Astrocyte of the hippocampus (primary cell): ENCODE results near the gene TMEM35B.
"Not testable (repeated sequence)": the region's sequence is repeated elsewhere in the genome, so short reads cannot be mapped to it uniquely, and the experiment has no call there.

Source experiments
- DNase-seq: peaks from one replicate; pipeline ENCODE4 v3.0.0; 2011; ENCODE audit warnings: low read depth, low spot score

TMEM35B gene

DNA sequence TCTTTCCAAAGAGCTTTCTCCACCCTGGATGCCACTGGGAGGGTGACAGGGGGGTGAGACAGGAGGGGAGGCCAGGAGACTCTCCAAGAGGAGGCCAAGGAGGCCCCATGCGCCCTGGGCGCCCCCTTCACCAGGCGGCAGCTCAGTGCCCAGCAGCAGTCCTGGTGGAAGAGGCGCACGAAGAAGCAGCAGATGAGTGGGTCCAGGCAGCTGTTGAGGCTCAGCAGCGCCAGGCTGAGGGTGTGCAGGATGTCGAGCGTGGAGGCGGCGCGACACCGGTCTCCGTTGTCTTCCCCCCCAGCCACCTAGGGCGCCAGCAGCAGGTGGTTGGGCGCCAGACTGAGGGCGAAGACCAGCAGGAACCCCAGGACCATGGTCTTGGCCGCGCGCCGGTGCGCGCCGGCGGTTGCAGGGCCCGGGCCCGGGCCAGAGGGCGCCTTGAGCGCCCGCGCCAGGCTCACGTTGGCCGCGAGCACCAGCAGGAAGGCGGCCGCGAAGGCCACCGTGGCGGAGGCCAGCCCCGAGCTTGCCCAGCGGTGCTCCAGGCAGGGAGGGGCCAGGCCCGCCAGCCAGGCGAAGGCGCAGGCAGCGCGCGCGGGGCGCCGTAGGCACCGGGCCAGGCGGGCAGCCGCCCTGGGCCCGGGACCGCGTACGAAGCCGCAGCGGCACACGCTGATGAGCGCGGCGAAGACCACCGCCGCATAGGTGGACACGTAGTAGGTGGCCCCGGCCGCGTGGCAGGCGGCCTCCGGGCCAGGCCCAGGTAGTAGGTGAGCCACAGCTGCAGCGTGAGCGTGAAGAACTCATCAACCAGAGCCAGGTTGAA lies 8.6 kb downstream of the TMEM35B start:
- DNase-seq, result no peak

DNA sequence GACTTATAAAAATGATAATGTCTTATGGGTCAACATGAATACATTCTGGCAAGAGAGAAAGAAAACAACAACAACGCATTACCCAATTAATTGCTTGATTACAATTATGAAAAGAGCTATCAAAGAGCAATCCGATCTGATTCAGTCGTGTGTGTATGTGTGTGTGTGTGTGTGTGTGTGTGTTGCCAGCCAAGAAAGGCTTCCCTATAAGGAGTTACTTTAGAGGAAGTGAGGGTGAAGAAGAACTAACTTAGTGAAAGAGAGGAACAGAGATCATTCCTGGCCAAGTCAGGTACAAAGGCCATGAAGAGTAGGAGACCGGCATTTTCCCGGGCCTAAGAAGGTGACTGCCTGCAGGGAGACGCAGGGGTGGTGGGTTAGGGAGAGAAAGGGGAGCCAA lies 9.4 kb downstream of the TMEM35B start:
- no peak for DNase-seq

DNA sequence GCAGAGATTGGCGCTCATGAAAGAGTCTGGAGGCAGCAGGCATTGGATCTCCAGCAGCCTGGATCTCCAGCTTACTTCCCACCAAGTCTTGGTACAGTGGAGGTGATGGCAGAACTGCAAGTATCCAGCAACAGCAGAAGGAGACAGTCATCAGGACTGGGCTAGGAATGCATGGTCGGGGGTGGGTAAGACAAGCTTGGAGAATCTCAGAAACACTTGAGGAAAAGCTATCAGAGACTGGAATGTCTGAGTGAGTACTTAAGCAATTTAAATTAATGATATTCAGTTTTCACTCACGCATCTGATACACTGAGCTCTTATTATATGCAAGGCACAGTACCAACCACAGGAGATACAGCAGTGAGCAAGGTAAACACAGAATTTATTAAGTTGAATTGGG lies 9.8 kb downstream of the TMEM35B start:
- DNase-seq, result peak; percentile 55

DNA sequence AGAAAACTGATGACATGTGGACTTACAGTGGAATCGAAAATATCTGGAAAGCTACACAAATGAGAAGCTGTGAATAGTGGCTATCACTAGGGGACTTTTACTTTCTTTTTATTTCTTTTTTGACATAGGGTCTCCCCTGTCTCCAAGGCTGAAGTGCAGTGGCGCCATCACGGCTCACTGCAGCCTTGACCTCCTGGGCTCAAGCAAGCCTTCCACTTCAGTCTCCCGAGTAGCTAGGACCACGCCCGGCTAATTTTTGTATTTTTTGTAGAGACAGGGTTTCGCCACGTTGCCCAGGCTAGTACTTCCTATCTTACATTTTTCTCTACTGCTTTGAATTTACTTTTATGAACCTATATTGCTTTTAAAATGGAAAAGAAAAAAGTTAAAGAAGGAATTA lies 10.5 kb downstream of the TMEM35B start:
- DNase-seq, result no peak

DNA sequence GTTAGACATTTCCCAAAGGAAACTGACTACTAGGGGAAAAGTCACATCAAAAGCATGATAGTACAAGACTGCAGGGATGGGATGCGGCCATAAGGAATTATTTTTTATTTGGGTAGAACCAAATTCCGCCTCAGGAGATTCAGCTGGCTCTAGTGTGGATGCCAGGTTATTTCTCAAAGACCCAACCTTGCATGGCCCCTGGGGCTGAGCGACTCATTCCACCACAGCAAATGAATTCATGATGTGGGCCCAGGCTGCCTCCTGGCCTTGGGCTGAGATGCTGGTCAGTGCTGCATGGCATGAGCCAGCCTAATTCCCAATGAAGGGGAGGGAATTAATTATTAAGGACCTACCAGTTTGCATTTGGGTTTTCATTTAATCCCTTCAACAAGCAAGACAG lies 11.8 kb downstream of the TMEM35B start:
- DNase-seq, result no peak

DNA sequence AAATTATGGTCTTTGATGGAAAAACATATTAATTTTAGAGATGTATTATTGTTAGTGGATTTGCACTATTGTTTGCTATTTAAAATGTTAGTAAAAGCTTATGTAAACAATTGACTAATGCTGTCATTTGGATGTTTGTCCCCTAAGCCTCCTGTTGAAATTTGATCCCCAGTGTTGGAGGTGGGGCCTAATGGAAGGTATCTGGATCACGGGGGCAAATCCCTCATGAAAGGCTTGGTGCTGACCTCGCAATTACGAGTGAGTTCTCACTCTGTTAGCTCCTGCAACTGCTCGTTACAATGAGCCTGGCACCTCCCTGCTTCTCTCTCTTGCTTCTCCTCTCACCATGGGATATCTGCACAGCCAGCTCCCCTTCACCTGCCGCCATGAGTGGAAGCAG lies 14.3 kb downstream of the TMEM35B start:
- DNase-seq, result no peak

DNA sequence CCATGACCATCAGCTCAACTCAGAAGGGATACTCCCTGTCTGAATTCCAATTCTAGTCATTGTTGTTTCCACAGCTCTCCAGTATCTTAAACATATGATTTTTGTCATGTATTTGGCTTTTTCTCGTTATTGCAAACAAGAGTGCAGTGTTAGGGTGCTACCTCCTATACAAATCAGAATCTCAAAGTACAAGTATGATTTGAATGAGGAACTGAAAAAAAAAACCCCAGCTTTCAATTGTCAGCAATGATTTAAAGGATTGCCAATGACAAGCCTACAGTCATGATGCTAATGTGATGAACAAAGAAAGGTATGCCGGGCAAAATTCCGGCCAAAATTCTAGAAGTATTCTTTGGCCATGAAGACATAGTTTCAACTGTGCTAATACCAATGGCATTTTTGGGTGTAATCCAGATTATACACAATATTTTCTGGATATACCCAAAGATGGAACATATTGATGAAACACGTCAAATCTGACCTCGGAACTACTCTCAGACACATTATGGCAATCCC lies 14.9 kb downstream of the TMEM35B start:
- peak; percentile 35 for DNase-seq

DNA sequence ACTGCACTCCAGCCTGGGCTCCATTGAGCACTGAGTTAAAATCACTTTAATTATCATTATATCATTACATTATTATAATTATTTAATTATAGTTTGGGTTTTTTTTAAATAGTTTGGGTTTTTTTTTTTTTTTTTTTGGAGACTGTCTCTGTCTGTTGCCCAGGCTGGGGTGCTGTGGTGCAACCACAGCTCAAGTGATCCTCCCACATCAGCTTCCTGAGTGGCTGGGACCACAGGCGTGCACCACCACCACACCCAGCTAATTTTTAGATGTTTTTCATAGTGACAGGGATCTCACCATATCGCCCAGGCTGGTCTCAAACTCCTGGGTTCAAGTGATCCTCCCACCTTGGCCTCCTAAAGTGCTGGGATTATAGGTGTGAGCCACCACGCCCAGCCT lies 16.9 kb downstream of the TMEM35B start:
- DNase-seq, result not testable (repeated sequence)

DNA sequence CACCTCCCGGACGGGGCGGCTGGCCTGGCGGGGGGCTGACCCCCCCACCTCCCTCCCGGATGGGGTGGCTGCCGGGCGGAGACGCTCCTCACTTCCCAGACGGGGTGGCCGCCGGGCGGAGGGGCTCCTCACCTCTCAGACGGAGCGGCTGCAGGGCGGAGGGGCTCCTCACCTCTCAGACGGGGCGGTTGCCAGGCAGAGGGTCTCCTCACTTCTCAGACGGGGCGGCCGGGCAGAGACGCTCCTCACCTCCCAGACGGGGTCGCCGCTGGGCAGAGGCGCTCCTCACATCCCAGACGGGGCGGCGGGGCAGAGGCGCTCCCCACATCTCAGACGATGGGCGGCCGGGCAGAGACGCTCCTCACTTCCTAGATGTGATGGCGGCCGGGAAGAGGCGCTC lies 17.5 kb downstream of the TMEM35B start:
- DNase-seq, result not testable (repeated sequence)

DNA sequence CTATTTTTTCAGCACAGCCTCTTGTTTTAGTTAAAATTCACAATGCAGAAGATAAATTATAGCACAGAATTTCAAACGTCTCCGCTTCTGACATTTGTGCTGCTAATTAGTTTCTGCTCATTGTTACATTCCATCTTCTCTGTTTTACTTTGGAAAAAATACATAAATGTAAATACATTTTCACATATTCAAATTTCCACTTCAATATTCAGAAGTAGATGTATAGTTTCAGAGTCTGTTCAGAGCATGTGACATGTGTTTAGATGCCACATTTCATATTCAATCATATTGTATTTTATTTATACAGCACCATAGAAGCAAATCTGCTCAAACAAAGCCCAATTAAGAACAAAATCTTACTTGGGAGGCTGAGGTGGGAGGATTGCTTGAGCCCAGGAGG lies 19.6 kb downstream of the TMEM35B start:
- DNase-seq, result no peak

DNA sequence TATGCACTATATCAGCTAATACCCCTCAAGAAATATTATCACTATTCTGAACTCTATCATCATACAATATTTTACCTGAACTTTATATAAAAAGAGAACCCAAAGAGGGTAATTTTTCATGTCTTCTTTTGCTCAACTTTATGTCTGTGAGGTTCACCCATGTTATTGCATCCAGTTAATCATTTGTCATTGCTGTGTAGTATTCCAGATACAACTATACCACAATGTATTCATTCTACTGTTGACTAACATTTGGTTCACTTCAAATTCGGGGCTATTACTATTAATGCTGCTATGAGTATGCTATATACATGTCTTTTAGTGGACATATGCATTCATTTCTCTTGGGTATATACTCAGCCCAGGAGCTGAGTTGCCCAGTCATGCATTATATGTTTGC lies 34.7 kb downstream of the TMEM35B start:
- DNase-seq, result no peak

DNA sequence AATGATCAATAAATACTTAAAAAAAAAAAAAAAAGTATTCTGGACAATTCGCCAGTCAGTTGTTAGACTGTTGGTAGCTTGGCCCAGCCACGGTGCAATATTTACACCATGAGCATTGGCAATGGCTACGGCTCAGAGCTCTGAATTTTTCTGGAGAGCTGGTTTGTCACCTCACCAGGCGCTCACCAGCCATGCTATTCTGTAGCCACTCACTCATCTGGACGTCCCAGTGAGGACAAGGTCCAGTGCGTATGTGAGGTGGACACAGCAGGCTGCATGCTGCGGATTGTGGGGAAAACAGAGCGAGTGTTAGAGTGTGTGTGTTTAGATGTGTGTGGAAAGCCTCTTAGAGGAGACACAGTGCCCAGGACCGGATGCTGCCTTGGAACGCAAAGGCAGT lies 36.4 kb downstream of the TMEM35B start:
- not testable (repeated sequence) for DNase-seq

DNA sequence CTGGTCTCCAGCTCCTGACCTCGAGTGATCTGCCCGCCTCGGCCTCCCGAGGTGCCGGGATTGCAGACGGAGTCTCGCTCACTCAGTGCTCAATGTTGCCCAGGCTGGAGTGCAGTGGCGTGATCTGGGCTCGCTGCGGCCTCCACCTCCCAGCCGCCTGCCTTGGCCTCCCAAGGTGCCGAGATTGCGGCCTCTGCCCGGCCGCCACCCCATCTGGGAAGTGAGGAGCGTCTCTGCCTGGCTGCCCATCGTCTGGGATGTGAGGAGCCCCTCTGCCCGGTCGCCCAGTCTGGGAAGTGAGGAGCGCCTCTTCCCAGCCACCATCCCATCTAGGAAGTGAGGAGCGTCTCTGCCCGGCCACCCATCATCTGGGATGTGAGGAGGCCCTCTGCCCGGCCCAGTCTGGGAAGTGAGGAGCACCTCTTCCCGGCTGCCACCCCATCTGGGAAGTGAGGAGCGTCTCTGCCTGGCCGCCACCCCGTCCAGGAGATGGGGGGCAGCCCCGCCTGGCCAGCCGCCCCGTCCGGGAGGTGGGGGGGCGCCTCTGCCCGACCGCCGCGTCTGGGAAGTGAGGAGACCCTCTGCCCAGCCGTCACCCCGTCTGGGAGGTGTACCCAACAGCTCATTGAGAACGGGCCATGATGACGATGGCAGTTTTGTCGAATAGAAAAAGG lies 37.4 kb downstream of the TMEM35B start:
- DNase-seq, result not testable (repeated sequence)

DNA sequence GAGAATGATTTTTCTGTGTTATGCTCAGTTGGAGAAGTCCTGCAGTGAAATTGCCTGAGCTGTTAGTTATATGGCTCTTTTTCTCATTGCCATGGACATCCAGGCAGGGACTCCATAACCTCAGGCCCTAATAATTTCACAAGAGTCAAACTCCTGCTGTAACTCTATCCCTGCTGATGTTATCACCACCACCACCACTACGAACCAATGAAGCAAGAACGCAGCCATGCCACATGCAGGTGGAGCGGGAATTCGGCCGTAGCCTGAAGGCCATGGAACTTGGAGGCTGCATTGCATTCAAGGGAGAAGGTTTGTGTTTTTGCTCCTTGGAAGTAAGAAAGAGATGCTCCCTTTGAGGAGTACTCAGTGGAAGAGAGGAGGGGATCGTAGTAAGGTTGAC lies 38.9 kb downstream of the TMEM35B start:
- no peak for DNase-seq

DNA sequence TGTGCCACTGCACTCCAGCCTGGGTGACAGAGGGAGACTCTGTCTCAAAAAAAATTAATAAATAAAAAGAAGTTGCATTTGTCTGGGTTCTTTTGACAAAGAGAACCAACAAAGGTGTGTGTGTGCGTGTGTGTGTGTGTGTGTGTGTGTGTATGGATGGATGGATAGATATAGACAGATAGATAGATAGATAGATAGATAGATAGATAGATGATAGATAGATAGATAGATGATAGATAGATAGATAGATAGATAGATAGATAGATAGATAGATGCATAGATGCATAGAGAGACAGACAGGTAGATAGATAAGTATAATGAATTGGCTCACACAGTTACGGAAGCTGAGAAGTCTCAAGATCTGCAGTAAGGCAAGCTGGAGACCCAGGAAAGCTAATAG lies 43.3 kb downstream of the TMEM35B start:
- not testable (repeated sequence) for DNase-seq
